Mucosa of stomach (tissue), 1 donor: ENCODE data around the gene PTPRD.

ENCODE experiments used
- H3K27me3 ChIP-seq: one replicate; pipeline ENCODE4 v1.7.0; 2013; ENCODE audit warnings: mild to moderate bottlenecking, low read length; ENCODE audit not compliant: control insufficient read depth, insufficient read depth
- H3K36me3 ChIP-seq: one replicate; pipeline ENCODE4 v1.7.0; 2013; ENCODE audit warnings: low read length; ENCODE audit not compliant: control insufficient read depth, insufficient read depth
- H3K4me1 ChIP-seq: one replicate; pipeline ENCODE4 v1.7.0; 2013; ENCODE audit warnings: mild to moderate bottlenecking, low read length; ENCODE audit not compliant: control insufficient read depth, insufficient read depth
- H3K4me3 ChIP-seq: one replicate; pipeline ENCODE4 v1.7.0; 2013; ENCODE audit warnings: low read length
- H3K9ac ChIP-seq: one replicate; pipeline ENCODE4 v1.7.0; 2013; ENCODE audit warnings: mild to moderate bottlenecking, low read length, moderate library complexity
- H3K9me3 ChIP-seq: one replicate; pipeline ENCODE4 v1.7.0; 2013; ENCODE audit warnings: mild to moderate bottlenecking, low read length, moderate library complexity; ENCODE audit not compliant: control insufficient read depth
- donor health status: Pancreatic carcinoma.

Gene PTPRD

DNA sequence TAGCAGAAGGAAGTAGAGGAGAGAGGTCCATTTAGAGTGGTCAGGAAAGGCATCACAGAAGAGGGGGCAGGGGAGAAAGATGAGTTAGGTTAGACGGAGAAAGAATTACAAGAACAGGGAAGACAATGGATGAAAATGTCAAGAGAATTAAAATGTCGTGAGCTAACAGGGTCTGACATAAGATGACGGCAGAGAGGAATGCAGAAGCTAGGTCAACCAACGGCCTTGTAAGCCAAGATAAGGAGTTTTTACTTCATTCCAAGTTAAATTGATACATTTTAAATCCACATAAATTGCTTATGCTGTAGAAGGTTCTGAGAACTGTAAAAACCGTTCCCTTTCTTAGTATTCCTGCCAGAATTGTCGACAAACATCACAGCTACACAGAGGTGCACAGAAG, 1916.3 kb downstream of the PTPRD start:
- Histone ChIP-seq H3K4me3 (no peak overlapping the region), H3K9ac (no peak overlapping the region), H3K36me3 (no peaks in the 10 kb centered on the region), H3K4me1 (no peaks in the 10 kb centered on the region), H3K27me3 (no peaks in the 10 kb centered on the region), H3K9me3 (no peaks in the 10 kb centered on the region)

DNA sequence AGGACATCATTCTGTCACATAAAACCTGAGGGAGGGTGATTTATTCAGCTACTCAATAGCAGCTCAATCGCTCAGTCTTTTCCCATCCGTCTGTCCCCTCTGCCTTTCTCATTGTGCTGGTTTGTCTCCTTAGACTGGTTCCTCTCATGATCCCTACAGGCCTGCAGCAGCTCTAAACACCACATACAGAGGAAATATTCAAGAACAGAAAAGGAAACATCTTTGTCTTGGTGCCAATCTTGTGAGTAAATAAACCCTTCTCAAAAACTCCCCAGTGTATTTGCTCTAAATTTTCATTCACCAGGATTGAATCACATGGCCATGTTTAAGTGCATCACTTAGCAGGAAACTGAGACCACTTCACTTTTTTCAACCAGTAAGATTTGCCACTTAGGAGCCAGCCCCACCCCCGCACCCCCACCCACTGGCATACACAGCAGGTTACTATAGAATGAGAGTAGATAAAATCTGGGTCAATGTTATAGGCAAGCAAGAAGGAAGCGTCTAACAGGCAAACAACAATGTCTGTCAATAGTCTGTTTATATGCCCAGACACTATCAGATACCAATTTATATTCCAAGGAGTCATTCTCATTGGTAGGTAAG, 1917.7 kb downstream of the PTPRD start:
- Histone ChIP-seq H3K27me3 (no peaks in the 10 kb centered on the region), H3K36me3 (no peaks in the 10 kb centered on the region), H3K9me3 (no peaks in the 10 kb centered on the region), H3K4me1 (no peaks in the 10 kb centered on the region), H3K4me3 (no peak overlapping the region), H3K9ac (no peak overlapping the region)

DNA sequence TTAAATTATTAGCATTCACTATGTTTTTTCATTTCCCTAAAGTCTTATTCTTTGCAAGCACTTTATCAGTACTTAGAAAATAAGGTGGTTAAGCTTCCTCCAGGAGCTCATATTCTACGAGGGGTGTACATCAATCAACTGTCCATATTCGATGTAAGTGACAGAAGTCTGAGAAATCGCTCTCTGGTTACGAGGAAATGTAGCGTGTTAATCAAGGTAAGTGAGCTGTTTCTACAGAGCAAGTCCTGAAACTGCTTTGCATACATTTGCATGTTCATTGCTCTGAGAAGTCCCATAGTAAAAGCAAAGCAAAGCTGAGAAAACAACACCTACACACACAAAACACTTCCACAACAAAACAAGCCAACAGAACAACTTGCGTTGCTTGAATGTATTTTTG, 1919.3 kb downstream of the PTPRD start:
- H3K4me1 ChIP-seq = no peaks in the 10 kb centered on the region
- no peak overlapping the region for H3K4me3 ChIP-seq
- H3K27me3 ChIP-seq = no peaks in the 10 kb centered on the region
- H3K36me3 ChIP-seq = no peaks in the 10 kb centered on the region
- H3K9ac ChIP-seq = no peak overlapping the region
- H3K9me3 ChIP-seq = no peaks in the 10 kb centered on the region

DNA sequence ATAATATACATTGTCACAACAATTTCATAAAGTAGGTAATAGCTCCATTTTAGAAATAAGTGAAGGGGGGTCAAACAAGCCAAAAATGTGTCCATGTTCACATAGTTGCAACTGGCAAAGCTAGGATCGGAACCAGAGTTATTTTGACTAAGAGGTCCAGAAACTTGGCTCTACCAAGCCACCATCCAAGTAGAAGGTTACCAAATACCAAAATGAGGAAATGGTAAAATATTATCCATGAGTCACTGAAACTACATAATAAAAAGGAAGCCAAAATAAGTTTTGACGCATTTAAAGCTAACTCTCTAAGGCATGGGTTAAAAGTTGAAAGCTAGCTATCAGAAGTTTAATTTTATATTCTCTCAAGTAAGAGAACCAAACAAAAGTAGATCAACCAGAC, 1926.3 kb downstream of the PTPRD start:
- Histone ChIP-seq H3K27me3 (no peaks in the 10 kb centered on the region), H3K9me3 (no peaks in the 10 kb centered on the region), H3K9ac (no peak overlapping the region), H3K4me3 (no peak overlapping the region), H3K4me1 (no peaks in the 10 kb centered on the region), H3K36me3 (no peaks in the 10 kb centered on the region)

DNA sequence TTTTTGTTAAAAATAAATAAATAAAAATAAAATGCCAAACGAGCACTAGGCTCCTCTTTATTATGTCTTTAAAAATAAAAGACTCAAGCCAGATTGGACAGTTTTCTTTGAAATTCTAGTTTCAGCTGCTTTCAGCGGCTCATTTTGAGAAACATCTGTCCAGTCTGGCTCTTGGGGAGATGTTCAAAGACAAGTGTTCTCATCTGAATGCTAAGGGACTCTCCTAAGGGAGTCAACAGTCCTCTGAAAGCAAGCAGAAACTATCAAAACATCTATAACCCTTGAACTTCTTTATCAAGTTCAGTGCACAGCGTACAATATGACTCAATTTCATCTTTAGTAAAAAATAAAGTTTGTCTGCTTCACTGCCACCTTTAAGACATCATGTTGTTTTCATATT, 1927.0 kb downstream of the PTPRD start:
- Histone ChIP-seq H3K9me3 (no peaks in the 10 kb centered on the region), H3K36me3 (no peaks in the 10 kb centered on the region), H3K4me1 (no peaks in the 10 kb centered on the region), H3K27me3 (no peaks in the 10 kb centered on the region), H3K9ac (no peak overlapping the region), H3K4me3 (no peak overlapping the region)

DNA sequence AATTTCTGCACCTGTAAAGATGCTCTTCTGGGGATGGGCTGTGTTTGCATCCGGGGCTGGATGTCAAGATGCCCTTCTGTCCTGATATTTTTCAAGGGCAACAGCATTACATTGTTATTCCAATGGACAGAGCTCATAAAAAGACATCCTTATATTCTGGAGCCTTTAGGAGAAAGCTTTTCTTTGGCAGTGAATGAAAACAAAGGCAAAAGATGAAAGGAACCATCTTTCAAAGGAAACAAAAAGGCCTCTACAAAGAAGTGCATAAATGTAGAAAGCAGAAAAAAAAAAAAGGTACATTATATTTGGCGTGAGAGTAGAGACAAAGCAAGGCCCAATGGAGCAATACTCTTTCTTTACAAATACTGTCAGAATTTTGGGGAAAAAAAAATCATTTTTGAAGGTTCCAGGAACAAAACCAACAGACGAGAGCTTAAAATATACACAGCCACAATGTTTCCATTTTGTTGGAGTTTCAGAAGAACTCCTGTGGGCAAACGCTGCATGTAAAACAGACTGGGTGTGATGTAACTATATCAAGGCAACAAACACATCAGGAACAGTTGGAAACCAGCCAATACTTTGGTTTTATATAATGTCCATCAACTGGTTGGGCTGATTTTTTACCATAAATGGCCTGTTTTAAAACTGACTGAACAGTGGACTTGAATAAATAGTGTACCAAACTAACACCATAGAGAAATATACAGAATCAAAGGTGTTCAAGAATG, 1927.7 kb downstream of the PTPRD start:
- Histone ChIP-seq H3K4me3 (no peak overlapping the region), H3K9ac (no peak overlapping the region), H3K4me1 (no peaks in the 10 kb centered on the region), H3K27me3 (no peaks in the 10 kb centered on the region), H3K36me3 (no peaks in the 10 kb centered on the region), H3K9me3 (no peaks in the 10 kb centered on the region)

DNA sequence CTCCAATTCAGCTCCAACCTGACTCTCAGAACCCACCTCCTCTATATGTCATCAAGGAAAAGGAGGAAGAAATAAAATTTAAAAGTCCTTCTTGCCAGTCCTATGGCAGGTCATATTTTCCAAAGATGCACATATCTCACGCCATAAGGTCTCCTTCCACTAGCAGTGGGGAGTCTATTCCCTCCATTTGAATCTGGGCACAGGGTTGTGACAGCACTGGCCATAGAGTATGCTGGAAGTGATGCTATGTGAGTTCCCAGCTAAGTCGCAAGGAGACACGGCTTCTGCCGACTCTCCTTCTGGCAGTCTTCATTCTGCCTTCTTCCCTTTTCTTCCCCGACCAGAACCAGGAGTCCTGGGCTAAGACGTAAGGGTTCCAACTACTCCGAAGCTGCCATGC, 1929.3 kb downstream of the PTPRD start:
- Histone ChIP-seq H3K4me1 (no peaks in the 10 kb centered on the region), H3K9me3 (no peaks in the 10 kb centered on the region), H3K4me3 (no peak overlapping the region), H3K9ac (no peak overlapping the region), H3K27me3 (no peaks in the 10 kb centered on the region), H3K36me3 (no peaks in the 10 kb centered on the region)

DNA sequence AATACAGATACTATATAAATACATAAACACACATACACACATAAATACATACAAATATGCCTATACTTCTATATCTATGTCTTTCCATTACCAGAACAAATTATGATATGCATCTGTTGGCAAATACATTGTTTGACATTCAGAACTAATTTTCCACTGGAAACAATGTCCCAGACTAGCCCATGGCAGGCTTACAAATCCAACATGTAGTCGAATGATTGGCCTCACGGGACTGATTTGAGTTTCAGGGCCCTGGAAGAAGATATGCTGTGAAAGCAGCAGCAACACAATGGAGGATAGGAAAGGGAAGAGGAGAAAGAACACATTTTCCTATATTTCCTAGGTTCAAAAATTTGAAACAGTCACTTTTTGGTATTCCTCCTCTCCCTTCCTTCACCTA, 1932.1 kb downstream of the PTPRD start:
- no peak overlapping the region for H3K9ac ChIP-seq

DNA sequence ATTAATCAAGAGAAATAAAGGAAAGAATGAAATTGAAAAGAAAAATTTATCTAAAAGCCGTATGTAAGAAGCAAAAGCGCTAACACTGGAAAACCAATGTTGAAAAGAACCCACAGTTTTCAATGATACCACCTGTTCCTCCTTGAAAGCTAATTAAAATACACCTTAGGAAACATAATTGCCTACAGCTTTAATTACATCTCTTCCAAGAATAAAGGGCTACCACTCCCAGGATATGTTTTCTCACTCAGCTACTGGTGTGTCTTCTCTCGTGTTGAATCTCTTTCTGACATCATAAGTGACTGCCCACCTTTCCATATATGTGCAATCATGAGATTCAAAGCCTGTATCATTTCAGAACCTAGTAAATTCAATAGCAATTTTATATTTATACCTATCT, 1932.6 kb downstream of the PTPRD start:
- Histone ChIP-seq H3K4me1 (no peaks in the 10 kb centered on the region), H3K9me3 (no peaks in the 10 kb centered on the region), H3K36me3 (no peaks in the 10 kb centered on the region), H3K4me3 (no peak overlapping the region), H3K27me3 (no peaks in the 10 kb centered on the region), H3K9ac (no peak overlapping the region)

More for the DNA sequence above, 1932.1 kb downstream of the PTPRD start:
- no peaks in the 10 kb centered on the region for H3K4me1 ChIP-seq
- no peaks in the 10 kb centered on the region for H3K9me3 ChIP-seq
- H3K27me3 ChIP-seq = no peaks in the 10 kb centered on the region
- no peaks in the 10 kb centered on the region for H3K36me3 ChIP-seq
- no peak overlapping the region for H3K4me3 ChIP-seq

DNA sequence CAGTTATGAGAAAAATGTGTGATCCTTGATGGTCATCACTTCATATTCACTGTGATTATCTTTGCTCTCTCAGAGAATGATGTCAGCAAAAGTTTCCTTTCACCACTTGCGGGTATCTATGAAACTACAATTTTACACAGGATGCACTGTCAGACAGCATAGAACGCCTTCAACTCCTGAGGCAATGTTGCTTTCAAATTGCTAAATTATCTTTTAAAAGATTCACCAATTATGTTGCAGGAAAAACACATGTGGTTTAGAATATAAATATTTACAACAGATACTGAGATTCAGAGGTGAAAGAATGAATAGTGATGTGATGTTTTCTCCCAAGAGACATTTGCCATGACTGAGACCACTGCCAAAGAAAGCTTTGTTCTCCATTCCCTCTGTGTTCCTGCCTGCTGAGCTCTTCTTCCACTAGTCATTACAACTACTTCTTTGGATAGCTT, 1933.4 kb downstream of the PTPRD start:
- H3K27me3 ChIP-seq = no peaks in the 10 kb centered on the region
- no peaks in the 10 kb centered on the region for H3K9me3 ChIP-seq
- H3K9ac ChIP-seq = no peak overlapping the region
- no peaks in the 10 kb centered on the region for H3K36me3 ChIP-seq
- H3K4me1 ChIP-seq = no peaks in the 10 kb centered on the region
- no peak overlapping the region for H3K4me3 ChIP-seq

DNA sequence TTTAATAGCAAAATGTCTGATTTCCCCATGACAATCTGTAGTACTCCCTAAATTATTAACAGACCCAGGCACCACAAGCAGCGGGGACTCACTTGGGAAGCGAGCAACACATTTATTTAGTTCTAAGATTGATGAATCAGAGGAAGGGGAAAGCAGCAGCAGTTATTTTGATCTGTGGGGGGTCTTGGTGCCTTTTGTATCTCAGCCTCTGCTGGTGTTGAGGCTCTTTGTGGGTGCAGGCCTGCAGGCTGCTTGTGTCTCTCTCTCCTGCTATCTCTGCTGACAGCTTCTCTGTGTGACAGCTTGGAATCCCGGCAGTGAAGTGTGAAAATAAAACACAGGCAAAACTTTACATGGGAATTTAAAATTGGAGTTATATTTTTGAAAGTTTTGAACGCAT, 1935.1 kb downstream of the PTPRD start:
- no peaks in the 10 kb centered on the region for H3K36me3 ChIP-seq
- no peak overlapping the region for H3K4me3 ChIP-seq
- H3K27me3 ChIP-seq = no peaks in the 10 kb centered on the region
- H3K4me1 ChIP-seq = no peaks in the 10 kb centered on the region
- no peak overlapping the region for H3K9ac ChIP-seq
- H3K9me3 ChIP-seq = no peaks in the 10 kb centered on the region

DNA sequence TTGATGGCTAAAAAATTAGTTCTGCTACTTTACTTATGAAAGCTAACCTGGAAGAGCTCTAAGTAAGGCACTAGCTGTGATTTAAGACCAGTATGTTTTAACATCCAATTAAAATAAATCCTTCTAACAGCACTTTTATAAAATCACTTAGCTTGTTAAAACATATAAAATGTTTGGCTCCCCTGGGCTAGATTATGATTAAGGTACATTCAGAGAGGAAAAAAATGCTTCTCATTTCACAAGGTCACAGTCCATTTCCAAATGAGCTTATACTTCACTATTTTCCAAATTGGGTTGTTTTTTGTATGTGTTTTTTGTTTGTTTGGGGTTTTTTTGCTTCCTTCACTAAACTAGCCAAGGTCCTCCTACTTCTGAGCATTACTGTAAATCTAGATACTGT, 1938.3 kb downstream of the PTPRD start:
- H3K36me3 ChIP-seq = no peaks in the 10 kb centered on the region
- no peaks in the 10 kb centered on the region for H3K27me3 ChIP-seq
- H3K9me3 ChIP-seq = no peaks in the 10 kb centered on the region
- H3K9ac ChIP-seq = no peak overlapping the region
- H3K4me1 ChIP-seq = no peaks in the 10 kb centered on the region
- no peak overlapping the region for H3K4me3 ChIP-seq
